Measurements from ENCODE around the gene ENKD1.

The ENKD1 gene

GRCh38 chr16:67662653-67663010 lies 3.9 kb downstream of the ENKD1 start:
- DNase-seq = no peak

GRCh38 chr16:67661886-67662652 lies 4.5 kb downstream of the ENKD1 start:
- DNase-seq = no peak

- no peak for DNase-seq
Observed at GRCh38 chr16:67661101-67661761, 5.3 kb downstream of the ENKD1 start.

GRCh38 chr16:67660564-67661028 lies 6.0 kb downstream of the ENKD1 start, which contains the start of gene PARD6A:
TSS of gene PARD6A (plus strand) at chr16:67660960. CDS start at chr16:67661039, 79 bp downstream.
- peak; percentile 83 for DNase-seq

- DNase-seq = no peak
Observed at GRCh38 chr16:67659675-67660563, 6.6 kb downstream of the ENKD1 start, which contains the start of gene ACD. TSS of gene ACD (minus strand) at chr16:67660260. CDS start at chr16:67660220, 40 bp downstream.

- no peak for DNase-seq
Observed at GRCh38 chr16:67658849-67659674, 7.5 kb downstream of the ENKD1 start.

- no peak for DNase-seq
Observed at GRCh38 chr16:67657751-67658518, 8.6 kb downstream of the ENKD1 start.

- no peak for DNase-seq
Observed at GRCh38 chr16:67657017-67657608, 9.4 kb downstream of the ENKD1 start.

GRCh38 chr16:67656344-67657016 lies 10.1 kb downstream of the ENKD1 start:
- no peak for DNase-seq

- no peak for DNase-seq
Observed at GRCh38 chr16:67655363-67655762, 11.2 kb downstream of the ENKD1 start.

- DNase-seq = no peak
Observed at GRCh38 chr16:67654403-67654911, 12.1 kb downstream of the ENKD1 start.

- DNase-seq = no peak
Observed at GRCh38 chr16:67653789-67654402, 12.7 kb downstream of the ENKD1 start.

- DNase-seq = no peak
Observed at GRCh38 chr16:67653128-67653788, 13.3 kb downstream of the ENKD1 start.

- DNase-seq = no peak
Observed at GRCh38 chr16:67652578-67653127, 13.9 kb downstream of the ENKD1 start.

GRCh38 chr16:67651847-67652246 lies 14.7 kb downstream of the ENKD1 start:
- no peak for DNase-seq

- DNase-seq = no peak
Observed at GRCh38 chr16:67651039-67651438, 15.5 kb downstream of the ENKD1 start.

- no peak for DNase-seq
Observed at GRCh38 chr16:67650023-67650422, 16.5 kb downstream of the ENKD1 start.

GRCh38 chr16:67649494-67649931 lies 17.0 kb downstream of the ENKD1 start:
- no peak for DNase-seq

Data from SIG-M5 (cell line).